H1 (cell line): Measurements from ENCODE around the gene DSE. TPM values are rescaled to one million over a fixed set of nuclear protein-coding genes. Genes with fewer than 3 reads are reported as not detected.

Source experiments
- CBX5 ChIP-seq: fragments of 300-800, 300-1000 bp; sonication (generic); IDR thresholded peaks from 2 replicates; pipeline ENCODE4 v1.7.1; 2016; ENCODE audit warnings: antibody characterized with exemption, low read length, low read depth
- CHD7 ChIP-seq: fragments of 300-600 bp; sonication (generic); IDR thresholded peaks from 2 replicates; pipeline ENCODE4 v1.7.1; 2012; ENCODE audit warnings: low read length, moderate library complexity, mild to moderate bottlenecking, inconsistent platforms; ENCODE audit not compliant: insufficient replicate concordance
- NANOG ChIP-seq: IDR thresholded peaks from 2 replicates; pipeline ENCODE4 v1.6.1; 2011; ENCODE audit warnings: low read length, low read depth, mild to moderate bottlenecking, inconsistent platforms; ENCODE audit not compliant: insufficient read depth, poor library complexity, severe bottlenecking
- SP1 ChIP-seq: IDR thresholded peaks from 2 replicates; pipeline ENCODE4 v1.6.1; 2011; ENCODE audit warnings: low read depth, low read length
- polyA plus RNA-seq, 7 experiments: library from polyadenylated mRNA; depleted of rRNA in 3 of 7; stranded (reverse) in 5 of 7; unstranded in 2 of 7; fragments of >200 nt in 5 of 7; fragments of 200-250 nt in 2 of 7; gene quantifications; 1 replicate in 5 of 7; 2 replicates in 1 of 7; 4 replicates in 1 of 7; pipeline versions ENCODE4 v1.2.1 to v1.2.3, GENCODE V29; 2011 to 2013; ENCODE audit warnings: missing spikeins in 2 of 7, mixed read lengths in 2 of 7
- total RNA-seq: library from RNA; stranded (reverse); fragmentation: NEBNext Ultra II Directional; extraction: Animal tissue kit (Norgen Biotek cat#: 25700); gene quantifications from 2 replicates; pipeline ENCODE4 v1.2.1, GENCODE V29; 2021

The DSE gene
- total and polyA plus RNA-seq, 2 of the 8 experiments (the other 6 are each of a cell fraction or from before 2014, with no cell fraction given): 32.5 to 94.4 TPM

GRCh38 chr6:116327803-116328527 lies 42.8 kb upstream of the DSE start (continued):
- TF ChIP-seq CHD7: peak; percentile 39
- TF ChIP-seq NANOG: peak; percentile 77
- no peak for TF ChIP-seq CBX5
- TF ChIP-seq SP1: 0 out of 2 replicates have a peak, but pooled peaks have one; percentile 54
